HG02588 (cell line): Measurements from ENCODE around the gene CDC42EP4.
"Not testable (repeated sequence)": the region's sequence is repeated elsewhere in the genome, so short reads cannot be mapped to it uniquely, and the experiment has no call there.

Source experiments
- ATAC-seq: cut with Tn5 transposase; IDR thresholded peaks from one replicate; pipeline ENCODE4 v1.9.1; 2021; ENCODE audit warnings: mild to moderate bottlenecking, moderate library complexity; ENCODE audit not compliant: unreplicated experiment

CDC42EP4 gene

DNA sequence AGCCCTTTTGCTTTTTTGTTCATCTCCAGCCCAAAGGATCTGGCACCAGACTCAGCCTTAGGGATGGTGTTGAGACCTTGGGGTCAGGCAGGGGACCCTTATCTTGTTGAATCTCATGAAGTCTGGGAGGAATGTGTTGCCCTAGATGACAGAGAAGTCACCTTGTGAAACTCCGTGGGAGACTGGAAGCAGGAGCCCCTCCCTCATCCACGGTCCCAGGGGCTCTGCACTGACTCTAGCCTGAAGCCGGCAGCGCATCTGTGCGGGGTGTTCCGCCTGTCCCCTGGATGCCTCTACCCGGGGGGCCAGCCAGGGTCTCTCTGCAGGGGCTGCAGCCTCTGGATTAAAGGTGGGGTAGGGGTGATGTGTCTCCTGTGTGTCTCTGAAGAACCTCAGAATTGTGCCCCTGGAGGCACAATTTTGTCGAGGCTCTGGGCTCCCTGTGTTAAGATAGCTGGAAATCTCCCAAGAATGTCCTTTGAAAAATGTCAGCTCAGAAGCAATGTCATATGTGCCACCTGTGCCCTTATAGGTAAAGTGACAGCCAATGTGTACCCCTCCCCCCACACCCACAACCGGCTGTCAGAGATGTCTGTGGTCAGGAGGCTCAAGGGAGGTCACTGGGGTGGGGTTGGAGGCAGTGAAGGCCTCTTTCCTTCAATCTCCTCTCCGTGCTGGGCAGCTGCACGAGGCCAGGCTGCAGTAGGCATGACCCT lies 32.1 kb upstream of the CDC42EP4 start:
- no peak for ATAC-seq

DNA sequence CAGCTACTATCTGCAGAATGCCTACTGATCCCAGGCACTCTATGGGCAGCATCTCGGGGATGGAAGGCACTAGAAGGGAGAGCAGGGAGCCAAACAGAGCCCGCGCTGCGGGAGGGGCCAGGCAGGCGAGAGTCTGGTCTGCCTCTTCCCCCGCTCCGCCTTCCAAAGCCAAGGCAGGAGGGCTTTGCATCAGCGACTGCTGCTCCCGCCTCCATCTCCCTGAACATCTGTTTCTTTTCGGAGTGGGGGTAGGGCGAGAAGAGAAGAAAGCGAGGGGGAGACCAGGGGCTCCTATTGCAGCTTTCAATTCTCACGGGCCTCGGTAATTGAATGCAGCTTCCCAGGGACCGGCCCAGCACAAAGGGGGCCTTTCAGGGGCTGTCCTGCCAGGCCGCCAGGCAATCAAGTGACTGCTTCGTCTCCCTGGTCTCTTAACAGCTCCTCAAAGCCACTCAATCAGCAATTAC lies 31.4 kb upstream of the CDC42EP4 start:
- ATAC-seq = no peak

DNA sequence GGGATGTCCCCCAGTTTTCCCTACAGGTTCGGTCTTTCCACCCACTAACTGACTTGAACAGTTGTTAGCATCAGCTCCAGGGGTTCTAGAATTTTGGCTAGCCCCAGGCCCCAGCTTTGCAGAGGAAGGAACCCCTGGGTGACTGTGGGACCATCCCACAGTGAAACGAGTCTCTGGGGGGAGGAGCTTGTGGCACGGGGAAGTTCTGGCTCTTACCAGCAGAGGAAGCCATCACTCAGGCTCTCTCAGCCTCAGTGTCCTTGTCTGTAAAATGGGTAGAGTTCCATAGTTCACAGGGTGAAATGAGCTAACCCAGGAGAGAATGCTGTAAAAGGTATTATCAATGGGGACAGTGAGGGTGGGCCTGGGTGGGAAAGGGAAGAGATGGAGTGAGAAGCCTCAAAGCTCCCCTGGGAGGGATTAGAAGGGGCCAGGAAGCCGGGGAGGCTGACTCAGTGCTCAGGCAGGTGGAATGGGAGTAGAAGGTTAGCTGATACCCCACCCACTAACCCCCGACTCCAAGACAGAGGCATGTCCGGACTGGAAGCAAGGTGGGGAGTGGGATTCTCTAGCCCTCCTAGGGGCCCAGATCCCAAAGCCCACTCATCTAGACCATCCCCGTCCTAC lies 30.9 kb upstream of the CDC42EP4 start:
- ATAC-seq = no peak

DNA sequence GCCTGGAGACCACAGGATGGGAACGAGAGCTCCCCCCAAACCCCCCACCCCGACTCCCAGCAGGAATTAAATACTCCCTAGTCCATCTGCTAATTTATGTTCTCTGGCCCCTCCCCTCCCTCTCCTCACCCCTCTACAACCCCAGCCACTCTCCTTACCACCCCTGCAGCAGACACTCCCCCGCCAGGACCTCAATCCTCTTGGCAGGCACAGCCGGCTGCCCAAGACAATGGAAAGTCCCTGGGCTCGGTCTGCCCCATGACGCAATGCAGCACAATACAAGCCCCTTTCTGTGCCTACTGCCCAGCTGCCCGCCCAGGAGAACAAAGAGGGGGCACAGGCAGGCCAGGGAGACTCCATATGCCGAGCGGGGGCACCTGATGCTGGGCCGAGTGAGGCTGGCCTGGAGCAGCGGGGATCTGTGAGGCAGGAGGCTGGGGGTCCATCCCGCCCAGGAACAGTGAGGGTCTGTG lies 30.3 kb upstream of the CDC42EP4 start:
- no peak for ATAC-seq

DNA sequence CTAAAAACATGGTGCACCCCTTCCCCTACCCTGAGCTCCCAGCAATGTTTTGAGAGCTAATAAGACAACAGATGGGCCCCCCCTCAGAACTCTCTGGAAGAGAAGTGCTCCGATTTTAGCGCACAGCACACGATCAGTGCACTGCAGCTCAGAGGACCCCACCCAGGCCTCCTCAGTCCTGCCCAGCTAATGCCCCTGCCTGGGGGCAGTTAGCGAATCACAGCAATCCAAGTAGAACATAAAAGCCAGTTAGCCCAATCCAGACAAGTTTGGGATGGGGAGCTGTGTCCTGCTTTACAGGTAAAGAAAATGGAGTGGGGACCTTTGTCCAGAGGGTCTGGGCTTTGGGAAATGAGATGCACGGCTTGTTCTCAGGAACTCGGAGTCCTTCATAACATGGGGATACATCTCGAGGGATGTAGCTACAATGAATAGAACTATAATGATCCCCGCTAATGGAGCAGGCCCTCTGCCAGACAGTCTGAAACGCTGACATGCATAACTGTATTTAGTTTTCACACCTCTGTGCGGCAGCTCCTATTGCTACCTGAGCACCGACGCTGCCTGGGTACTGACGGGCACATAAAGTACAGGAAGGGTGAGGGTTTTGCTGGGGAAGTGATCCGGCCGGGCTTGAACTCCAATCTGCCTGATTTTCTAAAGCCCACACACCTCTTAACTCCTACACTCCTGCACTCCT lies 29.7 kb upstream of the CDC42EP4 start:
- ATAC-seq = no peak

DNA sequence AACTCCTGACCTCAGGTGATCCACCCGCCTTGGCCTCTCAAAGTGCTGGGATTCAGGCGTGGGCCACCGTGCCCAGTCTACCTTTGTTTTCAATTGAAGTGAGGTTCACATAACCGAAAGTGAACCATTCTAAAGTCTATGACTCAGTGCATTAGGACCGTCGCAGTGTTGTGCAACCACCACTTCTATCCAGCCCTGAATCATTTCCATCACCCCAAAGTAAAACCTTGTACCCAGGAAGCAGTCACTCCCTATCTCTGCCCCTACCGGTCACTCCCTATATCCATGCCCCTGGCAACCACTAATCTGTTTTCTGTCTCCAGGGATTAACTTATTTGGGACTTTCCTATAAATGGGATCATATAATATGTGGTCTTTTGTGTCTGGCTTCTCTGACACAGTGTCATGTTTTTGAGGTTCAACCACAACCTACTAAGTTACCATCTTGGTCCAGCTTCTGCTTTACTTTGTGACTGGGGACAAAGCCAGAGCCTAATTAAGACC lies 28.3 kb upstream of the CDC42EP4 start:
- ATAC-seq = no peak

DNA sequence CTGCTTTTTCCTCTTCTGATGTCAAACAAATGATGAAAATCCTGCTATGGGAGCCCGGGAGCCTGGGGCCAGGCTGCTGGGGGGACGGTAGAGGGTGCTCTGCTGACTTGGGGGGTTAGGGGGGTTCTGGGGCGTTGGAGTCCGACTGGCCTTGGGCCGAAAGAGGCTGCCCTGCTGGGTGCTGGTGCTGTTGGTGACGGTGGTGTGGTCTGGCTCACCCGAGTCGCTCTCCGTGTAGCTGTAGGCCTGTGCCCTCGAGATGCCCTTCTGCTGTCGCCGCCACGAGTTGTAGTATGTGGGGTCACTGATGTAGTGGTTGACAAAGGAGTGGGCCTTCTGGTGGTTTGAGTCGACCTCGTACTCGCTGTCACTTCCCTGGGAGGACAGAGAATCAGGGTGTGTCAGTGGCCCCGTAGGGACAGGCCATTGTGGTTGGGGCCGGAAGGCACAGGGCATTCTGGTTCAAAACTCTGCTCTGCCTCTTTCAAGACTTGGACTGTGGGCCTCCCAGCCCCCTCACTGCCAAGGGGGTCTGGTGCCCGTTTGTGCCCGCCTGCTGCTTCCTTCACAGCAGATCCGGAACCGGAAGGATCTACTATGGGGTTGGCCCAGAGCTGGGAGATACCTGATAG lies 26.9 kb upstream of the CDC42EP4 start:
- ATAC-seq = no peak

DNA sequence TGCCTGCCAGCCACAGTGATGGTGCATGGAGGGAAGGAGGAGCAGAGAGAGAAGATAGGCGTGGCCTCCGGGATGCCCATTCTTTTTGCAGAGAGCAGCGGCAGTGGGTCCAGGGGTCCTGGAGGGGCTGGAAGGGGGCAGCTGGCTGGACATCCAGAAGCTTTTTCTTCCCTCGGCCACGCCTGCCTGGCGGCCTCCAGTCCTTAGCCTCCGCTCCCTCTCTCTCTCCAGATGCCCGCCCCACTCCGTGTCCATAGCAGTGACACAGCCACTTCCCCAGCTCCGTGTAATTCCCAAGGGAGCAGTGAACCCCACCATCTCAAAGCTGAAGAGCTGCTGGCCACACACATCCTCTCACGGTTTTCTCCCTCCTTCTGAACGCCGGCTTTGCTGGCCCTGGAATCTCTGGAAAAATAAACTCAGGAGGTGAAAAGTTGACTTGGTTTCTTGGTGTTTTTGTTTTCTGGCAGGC lies 26.3 kb upstream of the CDC42EP4 start:
- ATAC-seq = no peak

DNA sequence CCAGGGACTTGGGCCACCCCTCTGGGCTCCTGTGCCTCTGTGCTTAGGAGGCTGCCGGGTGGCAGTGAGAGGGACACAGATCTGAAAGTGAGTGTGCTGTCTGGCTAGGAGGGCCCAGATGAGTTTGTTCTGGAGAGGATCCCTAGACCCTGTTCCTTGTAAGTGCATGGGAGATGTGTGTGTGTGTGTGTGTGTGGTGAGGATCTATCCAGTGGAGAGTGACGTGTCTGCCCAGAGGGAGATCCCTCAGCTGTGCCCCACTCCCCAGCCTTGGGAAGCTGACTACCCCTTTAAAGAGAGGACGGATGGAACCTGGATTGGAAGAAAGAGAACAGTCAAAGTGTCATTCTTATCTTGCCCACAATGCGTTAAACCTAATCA lies 25.5 kb upstream of the CDC42EP4 start:
- ATAC-seq = no peak

DNA sequence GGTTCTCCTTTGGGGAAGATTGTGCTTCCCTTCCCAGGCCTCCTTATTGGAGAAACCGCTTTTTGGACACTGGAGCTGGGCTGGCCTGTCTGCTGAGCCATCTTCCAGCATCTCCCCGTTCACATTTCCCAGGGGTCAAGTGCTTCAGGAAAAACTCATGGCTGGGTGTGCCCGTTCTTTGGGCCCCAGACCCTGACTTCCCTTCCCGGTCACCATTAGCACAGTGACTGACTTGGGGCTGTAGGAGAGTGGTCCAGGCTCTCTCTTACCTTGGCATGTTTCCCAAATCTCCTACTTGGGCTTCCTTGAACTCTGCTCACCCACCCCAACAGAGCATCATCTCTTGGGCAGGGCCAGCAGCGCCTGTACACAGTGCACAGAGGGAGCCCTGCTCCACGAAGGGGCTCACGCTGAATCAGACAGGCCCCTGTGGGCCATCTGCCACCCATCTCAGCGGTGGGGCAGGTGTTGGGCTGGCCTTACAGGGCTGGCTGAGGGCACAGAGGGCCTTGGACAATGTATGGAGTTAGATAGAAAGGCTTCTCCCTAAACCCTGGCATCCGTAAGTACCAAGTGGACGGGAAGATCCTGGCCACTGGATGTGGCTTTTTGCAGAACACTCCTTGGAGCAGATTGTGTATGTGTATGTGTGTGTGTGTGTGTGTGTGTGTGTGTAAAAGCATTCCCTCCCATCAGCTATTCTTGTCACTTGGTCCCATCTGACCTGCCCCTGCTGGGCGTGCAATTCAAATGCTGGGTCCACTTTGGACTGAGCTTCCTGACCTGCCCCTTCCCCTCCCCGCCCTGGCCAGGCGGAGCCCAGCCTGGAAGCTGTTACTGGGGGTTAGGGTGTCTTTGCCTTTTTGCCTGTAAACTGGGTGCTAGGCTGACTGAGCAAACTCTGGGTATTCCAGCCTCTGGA lies 24.9 kb upstream of the CDC42EP4 start:
- no peak for ATAC-seq

DNA sequence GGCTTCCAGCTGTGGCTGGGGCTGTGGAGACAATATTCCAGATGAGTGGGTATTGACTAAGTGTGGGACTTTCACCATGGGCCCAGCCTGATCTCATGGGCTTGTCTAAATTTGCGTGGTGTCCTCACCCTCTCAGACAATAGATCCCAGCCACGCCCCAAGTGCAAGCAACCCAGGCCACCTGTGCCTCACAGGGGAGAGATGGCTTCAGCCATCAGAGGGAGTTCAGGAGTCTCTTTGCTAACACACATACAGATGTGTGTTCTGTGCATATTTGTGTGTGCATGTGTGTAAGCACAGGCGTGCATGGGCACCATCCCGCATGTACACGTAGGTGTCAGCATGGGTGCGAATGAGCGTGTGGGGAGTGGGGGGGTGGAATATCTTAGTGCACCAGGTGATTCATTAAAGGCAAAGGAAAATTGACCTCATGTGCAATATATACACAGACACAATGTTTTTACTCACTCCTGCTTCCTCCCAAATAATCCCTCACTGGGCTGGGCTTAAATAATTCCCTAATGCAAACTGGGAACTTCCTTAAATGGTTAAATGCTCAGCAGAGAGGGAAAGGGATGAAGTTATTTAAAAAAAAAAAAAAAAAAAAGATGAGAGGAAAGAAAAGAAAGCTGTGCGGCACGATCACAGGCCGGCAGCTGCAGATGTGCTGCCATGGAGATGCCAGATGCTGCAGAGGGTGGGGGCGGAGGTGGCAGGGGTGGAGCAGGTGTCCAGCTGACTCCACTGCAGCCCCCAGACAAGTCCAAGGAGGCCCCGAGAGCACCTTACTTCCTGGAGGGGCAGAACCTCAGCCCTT lies 24.0 kb upstream of the CDC42EP4 start:
- ATAC-seq = no peak

DNA sequence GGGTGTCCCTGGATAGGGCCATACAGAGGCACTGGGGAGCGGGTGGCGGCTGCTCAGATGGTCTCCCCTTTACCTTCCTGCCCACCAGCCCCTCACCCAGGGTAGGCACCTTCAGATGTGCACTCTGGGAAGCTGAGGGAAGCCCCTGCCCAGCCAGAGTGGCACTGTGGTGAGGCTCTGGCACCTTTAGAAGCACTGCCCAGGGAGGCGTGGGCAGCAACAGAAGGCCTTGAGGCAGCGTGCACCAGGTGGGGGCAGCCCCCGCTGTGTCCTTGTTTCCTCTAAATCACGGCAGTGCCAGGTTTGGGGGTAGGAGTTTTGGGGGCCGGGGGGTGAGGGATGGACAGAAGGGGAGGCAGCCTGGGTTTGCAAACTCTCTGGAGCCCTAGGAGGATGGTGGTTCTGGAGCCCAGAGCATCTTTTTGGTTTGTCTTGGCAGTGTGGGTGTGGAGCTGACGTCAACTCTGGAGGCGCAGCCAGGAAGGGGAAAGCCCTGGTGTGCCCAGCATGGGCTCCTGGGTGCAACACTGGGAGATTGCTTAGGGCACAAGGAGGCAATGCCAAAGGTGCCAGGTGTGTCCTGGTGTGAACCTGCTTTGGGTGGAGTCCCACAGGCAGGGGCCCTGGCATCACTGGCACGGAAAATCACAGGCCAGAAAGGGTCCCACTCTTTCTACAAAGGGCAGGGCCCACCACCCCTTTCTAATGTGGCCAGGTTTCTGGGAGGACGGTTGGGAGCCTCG lies 23.1 kb upstream of the CDC42EP4 start:
- no peak for ATAC-seq

DNA sequence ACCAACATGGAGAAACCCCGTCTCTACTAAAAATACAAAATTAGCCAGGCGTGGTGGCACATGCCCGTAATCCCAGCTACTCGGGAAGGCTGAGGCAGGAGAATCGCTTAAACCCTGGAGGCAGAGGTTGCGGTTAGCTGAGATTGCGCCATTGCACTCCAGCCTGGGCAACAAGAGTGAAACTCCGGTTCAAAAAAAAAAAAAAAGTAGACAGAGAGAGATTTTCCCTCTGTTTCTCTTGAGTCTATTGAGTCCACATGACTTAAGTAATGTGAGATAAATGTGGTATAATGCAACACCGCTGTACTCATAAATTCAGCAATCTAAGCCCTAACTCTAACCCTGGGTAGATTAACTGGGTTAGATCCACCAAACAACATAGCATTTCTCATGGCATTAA lies 21.6 kb upstream of the CDC42EP4 start:
- not testable (repeated sequence) for ATAC-seq

DNA sequence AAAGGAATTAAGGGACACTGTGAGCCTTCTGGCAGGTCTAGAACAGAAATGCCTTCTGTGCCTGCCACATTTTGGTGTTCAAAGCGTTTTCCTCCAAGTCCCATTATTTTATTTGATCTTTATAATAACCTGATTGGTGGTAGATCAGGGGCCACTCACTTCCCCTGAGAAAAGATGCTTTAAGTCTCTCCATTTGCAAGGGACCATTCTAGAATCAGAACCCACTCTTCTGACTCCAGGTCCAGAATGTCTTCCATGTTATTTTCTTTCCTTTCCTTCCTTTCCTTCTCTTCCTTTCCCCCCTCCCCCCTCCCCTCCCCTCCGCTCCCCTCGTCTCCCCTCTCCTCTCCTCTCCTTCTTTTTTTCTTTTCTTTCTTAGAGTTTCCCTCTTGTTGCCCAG lies 19.3 kb upstream of the CDC42EP4 start:
- no peak for ATAC-seq

DNA sequence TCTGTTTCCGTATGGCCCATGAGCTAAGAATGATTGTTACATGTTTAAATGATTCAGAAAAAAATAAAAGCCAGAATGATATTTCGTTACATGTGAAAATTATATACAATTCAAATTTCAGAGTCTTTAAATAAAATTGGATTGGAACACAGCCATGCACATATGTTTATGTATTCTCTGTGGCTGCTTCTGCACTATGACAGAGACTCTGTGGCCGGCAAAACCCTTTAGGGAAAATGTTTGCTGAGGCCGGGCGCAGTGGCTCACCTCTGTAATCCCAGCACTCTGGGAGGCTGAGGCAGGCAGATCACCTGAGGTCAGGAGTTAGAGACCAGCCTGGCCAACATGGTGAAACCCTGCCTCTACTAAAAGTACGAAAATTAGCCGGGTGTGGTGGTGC lies 15.9 kb upstream of the CDC42EP4 start:
- ATAC-seq = no peak

DNA sequence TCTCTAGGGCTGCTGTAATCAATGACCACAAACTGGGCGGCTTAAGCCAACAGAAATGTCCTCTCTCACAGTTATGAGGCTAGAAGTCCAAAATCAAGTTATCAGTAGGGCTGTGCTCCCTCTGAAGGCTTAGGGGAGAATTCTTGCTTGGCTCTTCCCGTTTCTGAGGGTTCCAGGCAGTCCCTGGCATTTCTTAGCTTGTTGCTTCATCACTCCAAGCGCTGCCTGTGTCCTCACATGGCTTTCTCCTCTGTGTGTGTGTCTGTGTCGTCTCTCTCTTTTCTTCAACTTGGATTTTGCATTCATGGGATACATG lies 13.7 kb upstream of the CDC42EP4 start:
- no peak for ATAC-seq

DNA sequence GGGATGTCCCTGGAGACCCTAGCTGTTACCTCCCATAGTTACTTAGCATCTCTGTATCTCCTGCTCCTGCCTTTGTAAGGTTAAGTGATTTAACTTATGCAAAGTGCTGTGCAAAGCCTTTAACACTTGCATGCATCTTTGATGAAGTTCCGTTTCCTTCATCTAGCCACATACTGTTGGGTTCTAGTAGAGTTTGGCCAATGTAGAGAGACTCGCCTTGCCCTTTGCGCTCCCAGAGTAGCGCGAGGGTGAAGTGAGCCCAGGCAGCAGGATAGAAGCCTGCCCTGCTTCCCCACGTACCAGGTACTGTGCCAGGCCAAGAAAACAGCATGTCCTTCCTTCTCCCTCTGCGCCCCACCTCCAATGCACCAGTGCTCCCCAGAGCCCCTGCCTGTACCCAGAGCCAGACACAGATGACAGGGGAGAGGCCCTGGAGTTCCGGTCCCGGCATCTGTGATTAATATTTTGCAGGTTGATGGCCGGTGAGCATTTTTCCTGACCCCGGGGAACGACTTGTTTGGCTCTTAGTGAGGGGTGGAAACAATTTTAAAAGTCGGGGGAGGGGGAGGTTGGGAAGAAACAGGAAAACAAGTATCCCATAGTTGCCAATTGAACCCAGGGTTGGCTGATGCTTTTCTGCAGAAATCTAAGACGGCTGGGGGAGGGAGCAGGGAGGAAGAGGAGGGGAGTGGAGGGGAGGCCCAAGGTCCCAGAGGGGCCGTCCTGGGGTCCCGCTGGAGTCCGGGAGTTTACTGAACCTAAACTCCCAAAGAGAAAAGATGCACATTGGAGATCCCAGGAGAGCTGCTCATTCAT lies 13.1 kb upstream of the CDC42EP4 start:
- no peak for ATAC-seq

DNA sequence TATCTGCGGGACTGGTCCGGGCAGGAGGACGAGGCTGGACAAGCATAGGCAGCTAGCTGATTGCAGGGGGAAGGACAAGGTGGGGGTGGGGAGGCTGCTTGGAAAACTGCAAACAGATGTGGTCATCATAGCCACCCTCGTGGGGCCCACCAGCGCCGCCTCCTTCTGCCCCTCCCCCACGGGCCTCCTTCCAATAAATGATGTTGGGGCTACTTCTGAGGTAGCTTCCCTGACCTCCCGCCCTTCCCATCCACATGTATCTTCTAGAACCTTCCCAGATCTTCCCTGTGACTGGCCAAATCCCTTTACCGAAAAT lies 12.3 kb upstream of the CDC42EP4 start:
- ATAC-seq = no peak
